GM19023 (cell line): Measurements from ENCODE around the gene MALAT1.

Experiments used
- ATAC-seq: cut with Tn5 transposase; IDR thresholded peaks from one replicate; pipeline ENCODE4 v1.9.1; 2021; ENCODE audit warnings: mild to moderate bottlenecking, moderate library complexity; ENCODE audit not compliant: unreplicated experiment

MALAT1 gene

GRCh38 chr11:65478388-65479183, 20.3 kb upstream of the MALAT1 start:
- no peak for ATAC-seq

DNA sequence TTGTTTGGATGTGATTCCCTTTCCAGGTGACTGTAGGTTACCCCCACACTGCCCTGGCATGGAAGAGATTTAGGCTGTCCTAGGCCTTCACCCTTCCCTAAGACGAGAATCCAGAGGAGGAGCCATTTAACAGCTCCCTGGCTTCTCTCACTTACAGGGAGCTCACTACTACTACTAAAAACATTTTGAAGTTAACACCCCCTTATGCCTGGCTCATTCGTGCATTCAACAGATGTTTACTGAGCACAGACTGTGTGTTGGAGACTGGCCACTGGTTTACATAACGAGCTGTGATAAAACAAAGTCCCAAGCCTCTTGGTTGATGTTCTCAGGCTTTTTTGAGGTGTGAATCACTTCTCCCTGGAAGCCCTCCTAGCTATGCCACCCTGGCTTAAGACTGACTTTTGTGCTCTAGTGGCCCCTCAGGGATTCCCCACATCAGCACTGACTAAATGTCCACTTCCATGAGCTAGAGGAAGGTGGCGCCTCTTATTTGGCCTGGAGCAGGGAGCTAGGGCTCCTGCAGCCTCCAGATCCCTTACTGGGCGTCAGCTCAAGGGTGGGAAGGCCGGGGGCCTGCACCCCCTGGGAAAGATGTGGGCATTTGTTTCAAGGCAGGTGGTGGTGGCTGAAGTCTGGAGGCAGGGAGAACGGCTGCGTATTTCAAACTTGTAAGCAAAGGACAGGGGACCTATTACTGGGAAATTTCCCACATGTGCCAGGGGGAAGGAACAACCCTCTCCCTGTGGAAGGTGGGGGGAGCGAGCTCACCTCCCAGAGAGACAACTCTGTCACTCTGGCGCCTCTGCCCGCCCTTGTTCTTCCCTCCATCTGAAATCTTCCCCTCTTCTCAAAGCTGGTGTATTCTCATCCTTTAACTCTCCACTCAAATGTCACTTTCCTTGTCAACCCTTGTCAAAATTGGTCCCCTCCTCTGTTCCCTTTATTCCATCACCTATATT, 19.4 kb upstream of the MALAT1 start:
- no peak for ATAC-seq

- ATAC-seq: no peak
Measured at GRCh38 chr11:65482306-65482850, 16.5 kb upstream of the MALAT1 start.

DNA sequence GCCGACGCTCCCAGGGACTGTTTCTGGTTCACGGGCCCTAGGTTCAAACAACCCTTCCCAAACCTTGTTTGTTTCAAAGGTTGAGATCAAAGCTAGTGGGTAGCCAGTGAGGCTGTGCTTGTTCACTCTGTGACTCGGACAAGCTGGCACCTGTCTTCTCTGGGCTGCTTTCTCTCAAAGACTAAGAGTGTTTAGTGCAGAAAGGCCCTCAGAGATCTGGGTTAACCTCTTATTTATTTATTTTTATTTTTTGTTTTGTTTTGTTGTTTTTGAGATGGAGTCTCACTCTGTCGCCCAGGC, 13.0 kb upstream of the MALAT1 start:
- no peak for ATAC-seq

DNA sequence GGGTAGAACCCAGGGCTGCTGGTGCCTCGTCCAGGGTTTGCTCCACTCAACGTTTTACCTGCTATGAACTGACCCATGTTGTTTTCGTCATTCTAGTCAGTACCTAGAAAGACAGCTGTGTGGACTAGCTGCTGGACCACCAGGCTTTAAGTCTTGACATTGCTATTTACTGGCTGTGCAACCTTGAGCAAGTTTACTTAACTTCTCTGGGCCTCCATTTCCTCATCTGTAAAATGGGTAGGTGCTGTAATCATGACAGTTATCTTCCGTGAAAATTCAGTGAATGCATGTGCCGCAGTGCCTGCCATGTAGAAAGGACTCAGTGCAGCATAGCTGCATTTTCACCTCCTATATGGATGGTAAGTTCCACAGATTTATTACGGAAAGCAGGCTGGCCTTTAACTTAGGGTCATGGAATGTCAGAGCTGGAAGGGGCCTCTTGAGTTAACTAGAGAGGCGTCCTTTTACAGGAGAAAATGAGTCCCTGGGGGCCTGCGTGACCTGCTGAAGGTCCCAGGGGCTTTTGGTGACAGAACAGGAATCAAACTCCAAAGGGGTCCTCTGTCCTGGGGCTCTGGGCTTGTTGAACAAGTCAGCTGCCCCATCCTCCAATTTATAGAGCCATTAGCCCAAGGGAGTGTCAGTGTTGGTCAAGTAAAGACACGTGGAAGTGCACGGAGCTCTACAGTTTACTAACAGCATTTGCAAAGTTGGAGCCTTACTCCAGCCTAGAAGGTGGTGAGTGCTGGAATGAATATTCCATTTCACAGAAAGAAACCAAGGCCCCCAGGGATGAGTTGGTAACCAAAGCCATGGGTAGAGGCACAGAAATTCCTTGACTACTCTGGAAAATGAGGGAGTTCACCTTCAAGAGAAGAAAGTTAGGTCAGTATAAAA, 12.0 kb upstream of the MALAT1 start:
- ATAC-seq: no peak

- peak; percentile 69 for ATAC-seq
Measured at GRCh38 chr11:65487467-65488272, 11.2 kb upstream of the MALAT1 start.

DNA sequence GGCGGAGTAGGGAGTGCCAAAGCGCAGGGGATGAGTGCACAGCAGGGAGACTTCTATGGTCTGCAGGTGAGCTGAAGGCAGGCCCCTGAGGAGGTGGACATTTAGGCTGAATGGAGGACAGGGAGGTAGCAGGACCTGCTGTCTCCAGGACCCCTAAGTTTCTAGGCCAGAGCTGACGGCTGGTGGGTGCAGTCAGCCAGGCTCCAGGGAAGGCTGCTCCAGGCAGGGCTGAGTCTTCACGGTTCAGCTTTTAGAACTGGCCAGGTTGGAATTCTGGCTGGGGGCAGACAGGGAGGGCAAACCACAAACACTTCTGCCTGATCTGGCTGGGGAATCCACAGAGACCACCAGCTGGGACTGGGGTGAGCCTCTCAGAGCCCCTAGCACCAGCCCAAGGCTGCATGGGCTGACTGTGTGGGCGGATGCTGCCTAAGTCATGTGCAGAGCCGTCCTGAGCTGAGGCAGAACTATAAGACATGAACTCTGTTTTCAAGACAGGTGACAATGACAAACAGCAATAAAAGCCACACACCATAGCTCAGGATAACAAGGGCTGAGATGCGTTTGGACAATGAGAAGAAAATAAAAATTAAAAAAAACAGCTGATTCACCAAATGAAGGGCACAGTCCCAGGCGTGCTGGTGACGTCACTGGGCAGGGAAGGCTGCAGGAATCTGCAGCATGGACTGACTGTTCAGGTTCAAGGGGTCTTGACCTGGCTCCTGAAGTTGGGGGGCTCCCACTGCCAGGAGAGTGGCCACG, 10.4 kb upstream of the MALAT1 start:
- ATAC-seq: no peak

DNA sequence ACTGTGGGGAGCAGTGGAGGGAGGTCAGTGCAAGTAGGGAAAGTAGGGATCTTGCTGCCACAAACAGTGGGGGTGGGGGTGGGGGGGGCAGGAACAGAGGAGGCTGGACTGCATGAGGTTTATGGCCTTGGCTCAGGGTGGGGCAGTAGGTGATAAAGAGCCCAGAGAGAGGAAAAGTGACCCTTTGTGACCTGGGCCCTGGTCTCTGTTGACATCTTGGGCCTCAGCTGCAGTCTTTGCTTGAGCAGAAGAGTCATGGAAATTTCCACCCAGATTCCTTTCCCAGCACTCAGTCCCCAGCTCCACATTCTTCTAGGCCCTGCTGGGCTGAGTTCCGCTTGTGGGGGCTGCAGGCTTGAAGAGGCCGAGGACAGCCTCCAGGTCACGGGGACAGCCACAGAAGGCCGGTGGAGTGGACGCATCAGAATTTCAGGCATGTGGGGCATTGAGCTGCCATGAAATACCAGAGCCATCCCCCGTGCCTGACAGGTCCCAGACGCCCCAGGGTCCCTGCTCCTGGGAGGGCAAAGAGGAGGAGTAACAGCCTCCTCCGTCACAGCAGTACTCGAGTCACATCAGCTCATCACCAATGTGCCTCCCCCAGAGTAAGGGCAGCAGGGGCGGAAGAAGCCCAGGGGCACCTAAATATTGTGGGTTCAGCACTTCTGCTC, 9.7 kb upstream of the MALAT1 start:
- no peak for ATAC-seq

DNA sequence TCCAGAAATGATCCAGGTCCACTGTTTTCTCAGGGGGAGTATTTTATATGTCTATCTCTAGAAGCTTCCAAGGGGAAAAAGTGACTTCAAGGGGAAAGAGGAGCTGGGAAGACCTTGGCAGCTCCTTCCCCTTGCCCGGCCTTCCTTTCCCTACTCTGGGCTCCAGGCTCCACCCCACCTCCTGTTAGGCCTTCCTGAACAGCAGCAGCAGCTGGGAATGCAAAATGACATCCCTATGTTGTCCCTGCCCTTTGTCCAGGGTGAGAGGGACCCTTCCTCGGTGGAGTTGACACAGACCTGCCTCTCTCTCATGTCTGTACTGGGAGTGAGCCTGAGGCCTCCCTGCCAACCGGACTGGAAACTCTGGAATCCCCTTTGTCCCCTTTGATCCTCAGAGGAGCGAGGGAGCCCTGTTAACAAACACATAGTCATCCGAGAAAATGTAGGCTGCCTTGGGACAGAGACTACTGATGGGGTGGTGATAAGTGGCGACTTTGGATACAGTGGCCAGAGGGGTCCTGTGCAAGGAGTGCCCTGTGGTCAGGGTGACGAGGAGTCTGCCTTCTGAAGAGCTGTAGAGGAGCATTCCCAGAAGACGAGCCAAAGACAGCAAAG, 9.0 kb upstream of the MALAT1 start:
- no peak for ATAC-seq

- ATAC-seq: no peak
Measured at GRCh38 chr11:65491163-65491465, 7.7 kb upstream of the MALAT1 start.

- no peak for ATAC-seq
Measured at GRCh38 chr11:65491614-65492386, 7.0 kb upstream of the MALAT1 start.

DNA sequence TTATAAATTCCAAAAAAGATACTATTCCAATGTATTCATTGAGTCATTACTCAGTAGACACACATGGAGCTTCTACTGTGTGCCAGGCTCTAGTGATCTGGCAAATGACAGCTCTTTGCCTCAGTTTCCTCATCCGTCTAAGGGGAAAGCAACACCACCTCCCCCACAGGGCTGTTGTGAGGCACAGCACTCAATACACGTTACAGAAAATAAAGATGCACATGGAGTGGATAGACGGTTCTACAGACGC, 6.5 kb upstream of the MALAT1 start:
- no peak for ATAC-seq

- ATAC-seq: no peak
Measured at GRCh38 chr11:65492637-65493366, 6.0 kb upstream of the MALAT1 start.

GRCh38 chr11:65493367-65494176, 5.3 kb upstream of the MALAT1 start:
- ATAC-seq: no peak

- ATAC-seq: peak; percentile 2
Measured at GRCh38 chr11:65496304-65497140, 2.3 kb upstream of the MALAT1 start.
